GM23338 (cell line): ENCODE results near the gene TMEM117. TPM values are rescaled to one million over a fixed set of nuclear protein-coding genes. Genes with fewer than 3 reads are reported as not detected.

ENCODE experiments used
- ATAC-seq: fragments of 200-7000 bp; cut with Tn5 transposase; 3 replicates; pipeline ENCODE4 v1.9.1; 2020
- DNase-seq: peaks from one replicate; pipeline ENCODE4 v3.0.0-alpha.2; 2015; ENCODE audit warnings: low spot score
- H2AFZ ChIP-seq: fragments of 200-600 bp; sonication (generic); 2 replicates; pipeline ENCODE4 v1.8.0; 2016; ENCODE audit warnings: antibody characterized with exemption, mild to moderate bottlenecking, moderate library complexity
- H3F3A ChIP-seq: fragments of 200-600 bp; sonication (generic); replicated peaks from 2 replicates; pipeline ENCODE4 v1.8.0; 2017; ENCODE audit warnings: antibody characterized with exemption, mixed run types, low read depth
- H3K27ac ChIP-seq: fragments of 200-600 bp; sonication (generic); 2 replicates; pipeline ENCODE4 v1.6.1; 2016; ENCODE audit warnings: low read depth
- H3K27me3 ChIP-seq: fragments of 200-600 bp; sonication (generic); 2 replicates; pipeline ENCODE4 v1.8.0; 2016; ENCODE audit warnings: mild to moderate bottlenecking, mixed run types, moderate library complexity; ENCODE audit not compliant: insufficient read depth
- H3K36me3 ChIP-seq: fragments of 200-600 bp; sonication (generic); 2 replicates; pipeline ENCODE4 v1.8.0; 2016; ENCODE audit warnings: mild to moderate bottlenecking; ENCODE audit not compliant: insufficient read depth
- H3K4me1 ChIP-seq: fragments of 200-600 bp; sonication (generic); 2 replicates; pipeline ENCODE4 v1.8.0; 2016; ENCODE audit warnings: mild to moderate bottlenecking, moderate library complexity; ENCODE audit not compliant: insufficient read depth
- H3K4me2 ChIP-seq: fragments of 200-600 bp; sonication (generic); 2 replicates; pipeline ENCODE4 v1.7.1; 2017; ENCODE audit warnings: mixed run types
- H3K4me3 ChIP-seq: fragments of 200-600 bp; sonication (generic); 2 replicates; pipeline ENCODE4 v1.6.1; 2016; ENCODE audit warnings: mixed run types
- H3K79me2 ChIP-seq: fragments of 200-600 bp; sonication (generic); replicated peaks from 2 replicates; pipeline ENCODE4 v1.8.0; 2017; ENCODE audit warnings: mild to moderate bottlenecking; ENCODE audit not compliant: insufficient read depth
- H3K9me2 ChIP-seq: fragments of 200-600 bp; sonication (generic); 2 replicates; pipeline ENCODE4 v1.8.0; 2017; ENCODE audit not compliant: insufficient read depth
- H4K20me1 ChIP-seq: fragments of 200-600 bp; sonication (generic); replicated peaks from 2 replicates; pipeline ENCODE4 v1.8.0; 2017; ENCODE audit warnings: mild to moderate bottlenecking; ENCODE audit not compliant: insufficient read depth
- H3K27ac Mint-ChIP-seq: 2 replicates; pipeline ENCODE4 v1.8.0; 2020; ENCODE audit warnings: inconsistent platforms, mild to moderate bottlenecking, moderate library complexity, mixed read lengths
- H3K27me3 Mint-ChIP-seq: 3 replicates; pipeline ENCODE4 v1.8.0; 2022; ENCODE audit warnings: low read depth, mild to moderate bottlenecking, moderate library complexity, mixed read lengths, inconsistent platforms; ENCODE audit not compliant: insufficient read depth, poor library complexity
- H3K36me3 Mint-ChIP-seq: 3 replicates; pipeline ENCODE4 v1.8.0; 2021; ENCODE audit warnings: low read depth, mild to moderate bottlenecking, inconsistent platforms, moderate library complexity, mixed read lengths
- H3K4me1 Mint-ChIP-seq: 3 replicates; pipeline ENCODE4 v1.8.0; 2020; ENCODE audit warnings: mild to moderate bottlenecking, inconsistent platforms, mixed read lengths
- H3K4me3 Mint-ChIP-seq: 3 replicates; pipeline ENCODE4 v1.8.0; 2021; ENCODE audit warnings: moderate library complexity, mild to moderate bottlenecking, inconsistent platforms, mixed read lengths
- H3K9me3 Mint-ChIP-seq: 3 replicates; pipeline ENCODE4 v1.8.0; 2020; ENCODE audit warnings: moderate library complexity, mild to moderate bottlenecking, inconsistent platforms, mixed read lengths
- CREB1 ChIP-seq: fragments of 250-450 bp; sonication (Bioruptor Pico); IDR thresholded peaks from 2 replicates; pipeline ENCODE4 v1.5.0; 2020; ENCODE audit warnings: low read depth, mild to moderate bottlenecking, moderate library complexity
- CTCF ChIP-seq, 2 experiments: fragments of 200-600 bp in 1 of 2; sonication (generic) in 1 of 2; conservative IDR thresholded peaks; 2 replicates each; pipeline versions ENCODE4 v1.5.1 to v1.6.1; 2016 to 2017; ENCODE audit warnings: antibody characterized with exemption in 2 of 2, low read depth in 2 of 2, mild to moderate bottlenecking in 2 of 2, moderate library complexity in 1 of 2
- ETS1 ChIP-seq: IDR thresholded peaks from 2 replicates; pipeline ENCODE4 v1.6.1; 2016; ENCODE audit warnings: antibody characterized with exemption
- EZH2 ChIP-seq: fragments of 200-600 bp; sonication (generic); IDR thresholded peaks from one replicate; pipeline ENCODE4 v1.8.0; 2017; ENCODE audit warnings: antibody characterized with exemption, mild to moderate bottlenecking, low read depth; ENCODE audit not compliant: unreplicated experiment
- EZH2phosphoT487 ChIP-seq: fragments of 200-600 bp; sonication (generic); IDR thresholded peaks from one replicate; pipeline ENCODE4 v1.8.1; 2018; ENCODE audit warnings: antibody characterized with exemption; ENCODE audit not compliant: unreplicated experiment
- JUNB ChIP-seq: IDR thresholded peaks from one replicate; pipeline ENCODE4 v1.6.1; 2016; ENCODE audit warnings: antibody characterized with exemption; ENCODE audit not compliant: unreplicated experiment
- NANOG ChIP-seq: IDR thresholded peaks from 2 replicates; pipeline ENCODE4 v1.6.1; 2016; ENCODE audit warnings: antibody characterized with exemption, borderline replicate concordance
- POLR2AphosphoS5 ChIP-seq: IDR thresholded peaks from 2 replicates; pipeline ENCODE4 v1.6.1; 2016; ENCODE audit warnings: antibody characterized with exemption, low read depth
- REST ChIP-seq: IDR thresholded peaks from one replicate; pipeline ENCODE4 v1.6.1; 2018; ENCODE audit warnings: antibody characterized with exemption; ENCODE audit not compliant: unreplicated experiment
- STAT1 ChIP-seq: IDR thresholded peaks from one replicate; pipeline ENCODE4 v1.6.1; 2016; ENCODE audit warnings: antibody characterized with exemption; ENCODE audit not compliant: unreplicated experiment
- ZNF114 ChIP-seq: fragments of 250-450 bp; sonication (Bioruptor Pico); IDR thresholded peaks from 2 replicates; pipeline ENCODE4 v1.5.0; 2020; ENCODE audit warnings: mild to moderate bottlenecking, moderate library complexity
- ZNF331 ChIP-seq: fragments of 250-450 bp; sonication (Bioruptor Pico); IDR thresholded peaks from 2 replicates; pipeline ENCODE4 v1.5.0; 2020; ENCODE audit warnings: low read depth, mild to moderate bottlenecking, moderate library complexity
- ZNF462 ChIP-seq: fragments of 250-450 bp; sonication (Bioruptor Pico); IDR thresholded peaks from 2 replicates; pipeline ENCODE4 v1.5.0; 2020; ENCODE audit warnings: mild to moderate bottlenecking, moderate library complexity
- polyA plus RNA-seq: library from polyadenylated mRNA; unstranded; fragments of >200 nt; fragmentation: Nextera tagmentation; extraction: Ambion mirVana; gene quantifications from 2 replicates; pipeline ENCODE4 v1.2.1, GENCODE V29; 2016
- total RNA-seq: library from RNA; depleted of rRNA; stranded (reverse); fragments of >200 nt; shearing (Covaris generic); gene quantifications from 2 replicates; pipeline ENCODE4 v1.2.3, GENCODE V29; 2014

Gene TMEM117
- total and polyA plus RNA-seq, 2 experiments from 2014 or later = 0.94 to 1.6 TPM

- Histone ChIP-seq H3K9me2 (no peaks in the 10 kb centered on the region; the same call in 1 of the 2 replicates), H3K4me2 (no peak overlapping the region), H3K4me1 (peaks cover 8% of the 10 kb centered on the region; the same call in 1 of the 2 replicates), H3K4me3 (no peak overlapping the region), H3K27ac (no peak overlapping the region), H4K20me1 (no peaks in the 10 kb centered on the region), H3K79me2 (no peaks in the 10 kb centered on the region), H3F3A (no peaks in the 10 kb centered on the region), H3K27me3 (no peaks in the 10 kb centered on the region), H3K36me3 (no peaks in the 10 kb centered on the region), H2AFZ (no peak overlapping the region)
- H3K36me3 Mint-ChIP-seq = no peaks in the 10 kb centered on the region
- DNase-seq = no peak
- H3K4me3 Mint-ChIP-seq = no peak overlapping the region
- no peak for TF ChIP-seq EZH2phosphoT487
- no peak for TF ChIP-seq ETS1
- no peak for TF ChIP-seq REST
- no peak for TF ChIP-seq ZNF462 (CRISPR knock-in tag)
- TF ChIP-seq CREB1 (CRISPR knock-in tag) = no peak
- no peak for TF ChIP-seq POLR2AphosphoS5
- TF ChIP-seq STAT1 = no peak
- no peak for TF ChIP-seq EZH2
- no peak for TF ChIP-seq ZNF331 (CRISPR knock-in tag)
- TF ChIP-seq ZNF114 (CRISPR knock-in tag) = no peak
- no peak for TF ChIP-seq NANOG
- no peak for TF ChIP-seq JUNB
- TF ChIP-seq CTCF (conservative IDR thresholded peaks at IDR 0.05; ENCODE audit: low read depth in 2 of 2) = no peak
- H3K27ac Mint-ChIP-seq = no peak overlapping the region
- 0 out of 3 replicates have a peak, but pooled peaks cover 2% of the 10 kb centered on the region for H3K4me1 Mint-ChIP-seq
- H3K9me3 Mint-ChIP-seq = no peaks in the 10 kb centered on the region
- H3K27me3 Mint-ChIP-seq = peaks cover 2% of the 10 kb centered on the region
- ATAC-seq = no peak
Measured at GRCh38 chr12:44433659-44434058, 597.8 kb downstream of the TMEM117 start.
